Anterior cingulate cortex (tissue), 58 donors: Measurements from ENCODE around the gene GLB1L.
"Not testable (repeated sequence)": the region's sequence is repeated elsewhere in the genome, so short reads cannot be mapped to it uniquely, and the experiment has no call there.

Experiments used
- DNase-seq, 58 donors: peaks; one replicate each; lab custom pipeline; 2025; lab: John Stamatoyannopoulos, UW

Gene GLB1L

GRCh38 chr2:219209236-219210195, 35.7 kb downstream of the GLB1L start:
- no peak for DNase-seq

GRCh38 chr2:219207884-219208740, 37.1 kb downstream of the GLB1L start:
- peak in 1 of 58 donors; percentile 29 for DNase-seq

- DNase-seq: peak in 3 of 58 donors; percentile 51 to 72 (median 51)
Measured at GRCh38 chr2:219207134-219207883, 37.9 kb downstream of the GLB1L start.

GRCh38 chr2:219206328-219207133, 38.7 kb downstream of the GLB1L start, which contains the start of gene ZFAND2B:
TSS of gene ZFAND2B (plus strand) at chr2:219206782. CDS start at chr2:219206988, 206 bp downstream.
- peak; percentile 71 to 96 (median 92) for DNase-seq

- no peak for DNase-seq
Measured at GRCh38 chr2:219205981-219206327, 39.3 kb downstream of the GLB1L start.

- DNase-seq: no peak
Measured at GRCh38 chr2:219205165-219205538, 40.1 kb downstream of the GLB1L start.

GRCh38 chr2:219204425-219205164, 40.6 kb downstream of the GLB1L start:
- DNase-seq: no peak

GRCh38 chr2:219201331-219201730, 43.9 kb downstream of the GLB1L start:
- not testable (repeated sequence) for DNase-seq

GRCh38 chr2:219200502-219201326, 44.5 kb downstream of the GLB1L start:
- DNase-seq: peak in 5 of 58 donors; percentile 10 to 29 (median 28)

- DNase-seq: no peak
Measured at GRCh38 chr2:219199470-219200211, 45.6 kb downstream of the GLB1L start.

GRCh38 chr2:219198974-219199373, 46.3 kb downstream of the GLB1L start:
- no peak for DNase-seq

GRCh38 chr2:219197388-219197787, 47.9 kb downstream of the GLB1L start:
- DNase-seq: no peak

GRCh38 chr2:219186754-219187456, 58.3 kb downstream of the GLB1L start:
- DNase-seq: no peak
